ENCODE data around the gene PTPN7. TPM values are rescaled to one million over a fixed set of nuclear protein-coding genes. Genes with fewer than 3 reads are reported as not detected.
A peak's percentile ranks its signal among the peaks of the same experiment; 100 is the strongest.

PTPN7 gene
- total RNA-seq, 1 donor from 2014 or later, result not detected

- Mint-ChIP-seq H3K27me3 (no peaks in the 10 kb centered on the region), H3K36me3 (ENCODE audit: insufficient read depth) (peaks cover 3% of the 10 kb centered on the region), H3K9me3 (ENCODE audit: low read depth) (no peaks in the 10 kb centered on the region), H3K4me3 (ENCODE audit: low read depth) (no peak overlapping the region), H3K27ac (no peak overlapping the region), H3K4me1 (ENCODE audit: low read depth) (peaks cover 1% of the 10 kb centered on the region)
- DNase-seq (ENCODE audit: low spot score, unreplicated experiment), result no peak
- TF ChIP-seq, protein P1, sequence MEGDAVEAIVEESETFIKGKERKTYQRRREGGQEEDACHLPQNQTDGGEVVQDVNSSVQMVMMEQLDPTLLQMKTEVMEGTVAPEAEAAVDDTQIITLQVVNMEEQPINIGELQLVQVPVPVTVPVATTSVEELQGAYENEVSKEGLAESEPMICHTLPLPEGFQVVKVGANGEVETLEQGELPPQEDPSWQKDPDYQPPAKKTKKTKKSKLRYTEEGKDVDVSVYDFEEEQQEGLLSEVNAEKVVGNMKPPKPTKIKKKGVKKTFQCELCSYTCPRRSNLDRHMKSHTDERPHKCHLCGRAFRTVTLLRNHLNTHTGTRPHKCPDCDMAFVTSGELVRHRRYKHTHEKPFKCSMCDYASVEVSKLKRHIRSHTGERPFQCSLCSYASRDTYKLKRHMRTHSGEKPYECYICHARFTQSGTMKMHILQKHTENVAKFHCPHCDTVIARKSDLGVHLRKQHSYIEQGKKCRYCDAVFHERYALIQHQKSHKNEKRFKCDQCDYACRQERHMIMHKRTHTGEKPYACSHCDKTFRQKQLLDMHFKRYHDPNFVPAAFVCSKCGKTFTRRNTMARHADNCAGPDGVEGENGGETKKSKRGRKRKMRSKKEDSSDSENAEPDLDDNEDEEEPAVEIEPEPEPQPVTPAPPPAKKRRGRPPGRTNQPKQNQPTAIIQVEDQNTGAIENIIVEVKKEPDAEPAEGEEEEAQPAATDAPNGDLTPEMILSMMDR (IDR thresholded peaks at IDR 0.05; ENCODE audit: unreplicated experiment), result no peak
Observed at GRCh38 chr1:202133001-202133400, 27.4 kb downstream of the PTPN7 start.

DNA sequence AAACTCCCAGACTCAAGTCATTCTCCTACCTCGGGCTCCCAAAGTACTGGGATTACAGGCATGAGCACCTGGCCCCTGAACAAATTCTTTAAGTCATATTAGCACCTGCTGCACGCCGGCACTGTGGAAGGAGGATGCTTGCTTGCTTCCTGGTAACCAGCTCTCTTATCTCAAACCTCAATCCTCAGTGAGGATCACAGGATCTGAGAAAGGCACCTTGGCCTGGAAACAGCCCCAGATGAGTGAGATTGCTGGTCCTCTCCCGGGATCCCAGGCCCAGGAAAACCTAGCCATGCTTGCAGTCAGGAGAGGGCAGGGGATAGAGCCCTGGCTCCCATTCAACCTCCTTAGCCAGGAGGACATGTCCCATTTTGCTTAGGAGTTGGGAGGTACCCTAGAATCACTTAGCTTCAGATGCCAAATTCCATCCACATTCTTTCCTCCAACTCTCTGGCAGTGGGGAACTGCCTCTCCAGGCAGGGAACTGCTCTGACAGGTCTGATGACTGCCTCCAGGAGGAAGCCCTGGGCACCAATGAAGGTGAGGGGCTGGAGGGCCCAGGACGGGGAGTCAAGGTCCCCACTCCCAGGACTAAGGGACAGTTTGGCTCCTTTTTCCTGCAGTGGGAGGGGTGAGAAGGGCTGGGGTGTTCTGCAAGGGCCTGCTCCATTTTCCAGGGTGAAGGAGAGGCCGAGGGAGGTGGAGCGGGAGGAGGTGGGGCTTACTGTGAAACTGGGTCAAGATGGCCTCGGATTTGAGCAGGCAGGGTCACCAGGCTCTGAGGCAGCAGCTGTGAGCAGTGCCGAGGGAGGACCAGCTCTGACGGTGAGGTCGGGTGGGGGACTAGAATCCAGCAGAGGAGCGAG, 28.2 kb downstream of the PTPN7 start:
- Mint-ChIP-seq H3K4me3 (ENCODE audit: low read depth) (no peak overlapping the region), H3K9me3 (ENCODE audit: low read depth) (no peaks in the 10 kb centered on the region), H3K27ac (peak overlapping the region; percentile 45), H3K36me3 (ENCODE audit: insufficient read depth) (peaks cover 3% of the 10 kb centered on the region), H3K27me3 (no peaks in the 10 kb centered on the region), H3K4me1 (ENCODE audit: low read depth) (peaks cover 1% of the 10 kb centered on the region)
- TF ChIP-seq, protein P1 (IDR thresholded peaks at IDR 0.05; ENCODE audit: unreplicated experiment), result no peak
- no peak for DNase-seq (ENCODE audit: low spot score, unreplicated experiment)

- DNase-seq (ENCODE audit: low spot score, unreplicated experiment), result no peak
- peaks cover 1% of the 10 kb centered on the region for H3K4me1 Mint-ChIP-seq (ENCODE audit: low read depth)
- no peaks in the 10 kb centered on the region for H3K27me3 Mint-ChIP-seq
- peaks cover 3% of the 10 kb centered on the region for H3K36me3 Mint-ChIP-seq (ENCODE audit: insufficient read depth)
- H3K4me3 Mint-ChIP-seq (ENCODE audit: low read depth), result no peak overlapping the region
- no peaks in the 10 kb centered on the region for H3K9me3 Mint-ChIP-seq (ENCODE audit: low read depth)
- H3K27ac Mint-ChIP-seq, result no peak overlapping the region
- TF ChIP-seq, protein P1 (IDR thresholded peaks at IDR 0.05; ENCODE audit: unreplicated experiment), result no peak
Observed at GRCh38 chr1:202130816-202131522, 29.4 kb downstream of the PTPN7 start.

DNA sequence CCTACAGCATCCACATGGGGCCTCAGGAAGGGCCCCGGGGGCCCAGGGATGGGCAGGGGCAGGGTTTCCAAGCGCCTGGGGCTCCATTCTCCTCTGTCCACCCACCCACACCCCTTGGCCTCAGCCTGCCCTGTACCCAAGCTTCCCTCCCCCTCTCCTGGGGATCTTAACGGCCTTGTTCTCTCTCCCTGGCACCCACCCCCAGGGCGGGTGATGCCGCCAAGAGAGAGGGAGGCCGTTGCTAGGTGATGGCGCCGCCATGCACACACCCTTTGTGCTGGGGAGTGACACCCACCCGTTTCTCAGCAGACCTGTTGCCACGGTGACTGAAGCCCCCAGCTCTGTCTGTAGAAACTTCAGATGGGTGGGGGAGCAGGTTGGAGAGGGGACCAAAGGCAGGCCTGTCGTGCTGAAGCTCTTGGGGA, 30.1 kb downstream of the PTPN7 start:
- Mint-ChIP-seq H3K9me3 (ENCODE audit: low read depth) (no peaks in the 10 kb centered on the region), H3K4me1 (ENCODE audit: low read depth) (peaks cover 1% of the 10 kb centered on the region), H3K27ac (no peak overlapping the region), H3K4me3 (ENCODE audit: low read depth) (no peak overlapping the region), H3K27me3 (no peaks in the 10 kb centered on the region), H3K36me3 (ENCODE audit: insufficient read depth) (peaks cover 3% of the 10 kb centered on the region)
- TF ChIP-seq, protein P1 (IDR thresholded peaks at IDR 0.05; ENCODE audit: unreplicated experiment), result no peak
- DNase-seq (ENCODE audit: low spot score, unreplicated experiment), result no peak

GRCh38 chr1:202129453-202130296, 30.7 kb downstream of the PTPN7 start:
- TF ChIP-seq, protein P1 (IDR thresholded peaks at IDR 0.05; ENCODE audit: unreplicated experiment), result no peak
- no peaks in the 10 kb centered on the region for H3K27me3 Mint-ChIP-seq
- H3K4me1 Mint-ChIP-seq (ENCODE audit: low read depth), result no peaks in the 10 kb centered on the region
- no peak for DNase-seq (ENCODE audit: low spot score, unreplicated experiment)
- H3K4me3 Mint-ChIP-seq (ENCODE audit: low read depth), result no peak overlapping the region
- H3K36me3 Mint-ChIP-seq (ENCODE audit: insufficient read depth), result peaks cover 2% of the 10 kb centered on the region
- H3K27ac Mint-ChIP-seq, result no peak overlapping the region
- H3K9me3 Mint-ChIP-seq (ENCODE audit: low read depth), result no peaks in the 10 kb centered on the region

Data from progenitor cell of endocrine pancreas (in vitro differentiated cells).